HL-60 (cell line): ENCODE data around the gene ZNF385D.

Experiments
- CTCF ChIP-seq: IDR thresholded peaks from one replicate; pipeline ENCODE4 v1.5.1; 2011; ENCODE audit warnings: low read length, control low read depth, inconsistent platforms; ENCODE audit not compliant: insufficient read depth
- POLR2AphosphoS5 ChIP-seq: IDR thresholded peaks from 2 replicates; pipeline ENCODE4 v1.6.1; 2012; ENCODE audit warnings: low read depth
- REST ChIP-seq: IDR thresholded peaks from 2 replicates; pipeline ENCODE4 v1.6.1; 2012; ENCODE audit warnings: low read depth; ENCODE audit not compliant: insufficient replicate concordance

- TF ChIP-seq REST: no peak
- TF ChIP-seq CTCF: no peak
- TF ChIP-seq POLR2AphosphoS5: no peak
Observed at GRCh38 chr3:21781355-21781754, 30.3 kb upstream of the ZNF385D start.
